Small intestine (tissue), 16 donors: Measurements from ENCODE around the gene DNMT3L. TPM values are rescaled to one million over a fixed set of nuclear protein-coding genes. Genes with fewer than 3 reads are reported as not detected.

Experiments used
- DNase-seq, 2 donors: peaks; one replicate each; pipeline versions ENCODE4 v3.0.0 to v3.0.0-alpha.2; 2013
- FAIRE-seq: peaks from 2 replicates; lab custom pipeline; 2012; peaks lifted over from hg19 to GRCh38; lab: Jason Lieb, UNC
- H3K27ac ChIP-seq, 3 donors: one replicate each; pipeline ENCODE4 v1.5.1; 2013; ENCODE audit warnings: low read length in 2 of 3, mild to moderate bottlenecking in 2 of 3, control low read depth in 1 of 3, inconsistent platforms in 1 of 3, low read depth in 1 of 3, moderate library complexity in 1 of 3
- H3K27me3 ChIP-seq, 3 donors: one replicate each; pipeline ENCODE4 v1.6.1; 2013; ENCODE audit warnings: low read length in 3 of 3, inconsistent platforms in 1 of 3; ENCODE audit not compliant: control insufficient read depth in 3 of 3, insufficient read depth in 3 of 3
- H3K36me3 ChIP-seq, 3 donors: one replicate each; pipeline ENCODE4 v1.6.1; 2013; ENCODE audit warnings: low read length in 3 of 3, inconsistent platforms in 1 of 3, low read depth in 1 of 3, mild to moderate bottlenecking in 1 of 3, moderate library complexity in 1 of 3; ENCODE audit not compliant: control insufficient read depth in 3 of 3, insufficient read depth in 2 of 3
- H3K4me1 ChIP-seq, 3 donors: one replicate each; pipeline ENCODE4 v1.6.1; 2013; ENCODE audit warnings: low read length in 2 of 3, inconsistent platforms in 1 of 3, low read depth in 1 of 3, mild to moderate bottlenecking in 1 of 3, moderate library complexity in 1 of 3; ENCODE audit not compliant: control insufficient read depth in 3 of 3, insufficient read depth in 2 of 3
- H3K4me3 ChIP-seq, 3 donors: one replicate each; pipeline ENCODE4 v1.5.1; 2013; ENCODE audit warnings: low read length in 3 of 3, control low read depth in 1 of 3, inconsistent platforms in 1 of 3, low read depth in 1 of 3, mild to moderate bottlenecking in 1 of 3, moderate library complexity in 1 of 3
- H3K9me3 ChIP-seq, 2 donors: one replicate each; pipeline ENCODE4 v1.6.1; 2013; ENCODE audit warnings: low read depth in 1 of 2, low read length in 1 of 2; ENCODE audit not compliant: control insufficient read depth in 2 of 2, insufficient read depth in 1 of 2
- WGBS, 3 donors: extraction: QIAGEN DNeasy Blood & Tissue Kit; methylation state at CpG; one replicate each; pipeline ENCODE4 v1.1.7; 2013; 5-methylcytosine and 5-hydroxymethylcytosine counted together
- long read RNA-seq, 10 donors: transcript quantifications; one replicate each; lab custom pipeline, GENCODE V29; 2026
- polyA plus RNA-seq, 4 donors: library from polyadenylated mRNA; stranded (reverse) in 3 of 4; unstranded in 1 of 4; fragments of 200-250 nt in 3 of 4; fragments of 120-200 nt in 1 of 4; gene quantifications; one replicate each; pipeline versions ENCODE4 v1.2.1 to v1.2.3, GENCODE V29; 2013
- donor health status: healthy with polysubstance abuse.
- donor health status: control.
- donor health status: control.
- donor health status: Bipolar disorder and iron deficiency.
- donor health status: healthy.

Gene DNMT3L
- polyA plus RNA-seq, result under 1 TPM in 1 of 4 donors, not detected in 3; 0.07 TPM
- long read RNA-seq, donor 1, result 0 reads
- long read RNA-seq, donor 2, result 0 reads
- long read RNA-seq, donor 3, result 0 reads
- long read RNA-seq, donor 4, result 0 reads
- long read RNA-seq, donor 5, result 0 reads
- long read RNA-seq, donor 6, result 0 reads
- long read RNA-seq, donor 7, result 0 reads
- long read RNA-seq, donor 8, result 0 reads
- long read RNA-seq, donor 9, result 0 reads
- long read RNA-seq, donor 10, result 0 reads

DNA sequence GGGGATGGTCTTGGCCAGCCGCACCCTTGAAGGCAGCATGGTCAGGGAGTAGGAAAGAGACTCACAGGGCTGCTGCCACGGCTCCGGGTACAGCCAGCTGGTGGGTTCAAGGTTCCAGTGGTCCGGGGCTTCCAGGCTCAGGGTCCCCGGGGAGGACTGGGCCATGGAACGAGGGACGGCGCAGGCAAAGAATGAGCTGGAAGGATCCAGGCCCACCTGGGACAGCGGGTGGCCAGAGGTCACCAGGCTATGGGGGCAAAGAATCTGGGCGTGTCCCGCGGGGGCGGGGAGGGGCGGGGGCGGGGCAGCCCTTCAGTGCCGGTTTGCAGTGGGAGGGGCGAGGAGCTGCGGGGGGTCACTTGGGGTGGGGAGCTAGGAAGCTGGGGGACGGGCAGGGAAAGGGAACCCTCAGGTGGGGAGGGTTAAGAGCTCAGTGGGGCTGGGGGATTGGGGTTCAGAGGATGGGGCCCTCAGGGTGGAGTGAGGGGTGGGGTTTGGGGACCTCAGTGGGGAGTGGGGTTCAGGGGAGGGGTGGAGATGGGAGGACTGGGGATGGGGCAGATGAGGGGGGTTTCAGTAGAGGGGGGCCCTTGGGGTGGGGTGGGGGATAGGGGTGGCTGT lies at the start of gene DNMT3L:
TSS of gene DNMT3L (minus strand) at position 223 of the 621 bp plus-strand sequence. CDS start 638 bp downstream, outside the sequence.
- DNase-seq (no peak), FAIRE-seq (no peak)
- Histone ChIP-seq H3K27me3 (no peaks in the 10 kb centered on the region), H3K27ac (no peak within 1 kb of the TSS), H3K36me3 (no peaks in the 10 kb centered on the region), H3K9me3 (peaks cover 0 to 8% of the 10 kb centered on the region in 2 donors), H3K4me3 (no peak within 1 kb of the TSS), H3K4me1 (no peaks in the 10 kb centered on the region)
- WGBS, 3 donors, result 32 to 64% (median 48%) methylated on average over 15 to 19 of the region's 19 CpGs

DNA sequence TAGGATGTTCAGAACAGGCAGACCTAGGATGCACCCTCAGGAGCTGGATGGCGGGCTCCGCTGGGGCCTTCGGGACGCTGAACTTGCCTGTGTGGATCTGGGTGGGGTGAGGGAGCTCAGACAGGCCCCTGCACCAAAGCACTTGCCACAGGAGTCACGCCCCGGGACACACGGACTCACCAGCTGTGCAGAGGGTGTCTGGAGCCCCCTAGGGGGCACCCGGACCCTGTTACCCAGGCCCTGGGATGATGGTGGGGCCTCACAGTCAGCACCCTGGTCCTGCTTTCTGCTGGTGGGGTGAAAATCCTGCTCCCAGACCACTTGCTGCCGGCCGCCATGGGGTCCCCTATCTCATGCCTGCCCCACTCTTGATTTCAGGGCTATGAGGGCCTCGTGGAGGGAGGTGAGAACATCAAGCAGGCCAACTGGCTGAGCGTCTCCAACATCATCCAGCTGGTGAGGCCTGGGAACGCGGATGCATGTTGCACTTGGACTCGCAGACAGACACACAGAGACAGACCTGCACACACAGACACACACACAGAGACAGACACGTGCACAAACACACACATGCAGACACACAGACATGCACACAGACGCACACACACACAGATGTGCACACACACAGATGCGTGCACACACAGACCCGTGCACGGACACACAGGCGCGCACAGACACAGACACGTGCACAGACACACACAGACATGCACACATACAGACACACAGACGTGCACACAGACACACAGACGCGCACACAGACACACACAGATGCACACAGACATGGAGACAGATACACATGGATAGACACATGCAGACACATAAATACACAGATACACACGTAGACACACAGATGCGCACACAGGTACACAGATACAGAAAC lies 49.2 kb upstream of the DNMT3L start:
- 91 to 92% (median 92%) methylated on average over 27 to 28 of the region's 28 CpGs for WGBS, 3 donors
- H3K4me3 ChIP-seq, result no peak overlapping the region
- FAIRE-seq, result no peak

DNA sequence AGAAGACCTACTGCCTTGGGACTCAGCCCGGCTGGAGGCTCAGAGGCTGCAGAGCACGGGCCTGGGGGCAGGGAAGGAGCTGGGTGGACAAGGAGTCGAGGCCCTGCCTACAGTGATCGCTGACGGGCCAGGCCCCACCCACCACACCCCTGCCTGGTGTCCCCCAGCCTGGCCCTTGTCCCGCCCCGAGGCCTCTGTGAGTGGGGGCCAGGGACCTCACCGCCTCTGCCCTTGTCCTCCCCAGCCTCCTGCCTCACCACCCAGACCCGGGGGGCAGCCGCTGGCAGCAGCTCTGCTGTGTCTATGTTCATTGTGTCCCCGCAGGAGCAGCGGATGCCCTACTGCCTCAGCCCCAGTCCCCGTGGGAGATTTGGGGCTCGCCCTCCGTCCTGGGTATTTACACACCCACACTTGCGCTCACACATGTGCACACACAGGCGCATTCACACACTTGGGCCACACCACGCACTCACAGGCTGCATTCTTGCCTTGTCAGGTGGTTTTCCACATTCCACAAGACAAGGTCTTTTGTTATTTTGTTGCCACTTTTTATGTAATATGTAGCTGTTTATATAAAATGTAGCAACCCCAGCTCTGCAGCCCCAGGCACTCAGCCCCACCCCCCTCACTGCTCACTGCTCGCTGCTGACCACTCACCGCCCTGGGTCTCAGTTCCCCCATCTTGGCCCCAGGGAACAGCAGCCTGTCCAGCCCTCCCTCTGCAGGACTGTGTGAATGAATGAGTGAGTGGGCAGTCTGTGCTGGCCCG lies 45.4 kb upstream of the DNMT3L start:
- Histone ChIP-seq H3K36me3 (peaks cover 11 to 81% (median 12%) of the 10 kb centered on the region in 3 donors), H3K27ac (no peak overlapping the region)
- FAIRE-seq, result no peak

More for the DNA sequence above, 49.2 kb upstream of the DNMT3L start:
- Histone ChIP-seq H3K27ac (no peak overlapping the region), H3K4me1 (peaks cover 0 to 7% (median 0%) of the 10 kb centered on the region in 3 donors), H3K9me3 (no peaks in the 10 kb centered on the region), H3K36me3 (peaks cover 22 to 99% (median 23%) of the 10 kb centered on the region in 3 donors), H3K27me3 (no peaks in the 10 kb centered on the region)
- DNase-seq, result no peak

DNA sequence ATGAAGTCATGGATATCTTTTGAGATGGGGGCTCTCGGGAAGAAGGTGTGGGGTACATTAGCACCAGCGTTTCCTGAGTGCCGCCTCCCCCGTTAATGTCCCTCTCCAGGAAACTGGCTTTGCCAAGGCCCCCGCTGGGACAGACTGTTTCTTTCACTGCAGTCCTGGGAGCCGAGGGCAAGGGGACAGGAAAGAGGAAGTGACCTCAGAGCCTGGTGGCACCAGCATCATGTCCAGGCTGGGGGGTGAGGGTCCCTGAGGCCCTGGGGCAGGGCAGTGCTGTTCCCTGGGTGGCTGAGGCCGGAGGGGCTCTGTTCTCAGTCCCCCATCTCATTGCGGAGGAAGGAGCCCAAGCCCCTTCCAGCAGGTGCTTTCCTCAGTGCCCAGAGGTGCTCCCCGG lies 44.0 kb upstream of the DNMT3L start:
- Histone ChIP-seq H3K27ac (no peak overlapping the region), H3K4me1 (peaks cover 10 to 45% (median 11%) of the 10 kb centered on the region in 3 donors)

More for the DNA sequence above, 45.4 kb upstream of the DNMT3L start:
- 86 to 93% (median 90%) methylated on average over 16 to 21 of the region's 21 CpGs for WGBS, 3 donors
- Histone ChIP-seq H3K4me3 (no peak overlapping the region), H3K4me1 (peaks cover 8 to 37% (median 11%) of the 10 kb centered on the region in 3 donors), H3K27me3 (no peaks in the 10 kb centered on the region), H3K9me3 (no peaks in the 10 kb centered on the region)
- DNase-seq, result no peak

DNA sequence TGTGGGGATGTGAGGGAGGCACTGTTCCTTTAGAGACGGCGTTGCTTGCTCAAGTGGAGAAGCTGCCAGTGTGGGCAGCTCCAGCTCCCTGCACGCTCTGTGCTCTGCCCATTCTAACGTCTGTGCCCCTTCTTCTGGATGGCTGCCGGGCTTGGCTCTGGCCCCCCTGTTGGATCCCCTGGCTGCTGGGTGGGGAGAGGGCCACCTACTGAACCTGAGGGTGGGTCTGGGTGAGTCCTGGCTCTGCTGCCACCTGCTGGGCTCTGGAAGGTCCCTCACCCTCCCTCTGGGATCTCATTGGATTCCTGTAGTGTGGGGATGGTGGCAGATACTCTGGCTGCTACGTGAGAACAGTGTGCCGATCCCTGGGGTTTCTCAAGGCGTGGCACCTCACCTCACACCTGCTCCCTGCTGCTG lies 43.2 kb upstream of the DNMT3L start:
- peaks cover 2 to 66% (median 5%) of the 10 kb centered on the region in 3 donors for H3K36me3 ChIP-seq
- 43 to 54% (median 53%) methylated on average over 8 of the region's 8 CpGs for WGBS, 3 donors
- no peak overlapping the region for H3K4me3 ChIP-seq
- peak; percentile 60 to 79 for DNase-seq
- H3K27me3 ChIP-seq, result no peaks in the 10 kb centered on the region
- H3K27ac ChIP-seq, result peak overlapping the region; percentile 17 to 95 (median 84)
- FAIRE-seq, result no peak
- no peaks in the 10 kb centered on the region for H3K9me3 ChIP-seq
- H3K4me1 ChIP-seq, result peaks cover 10 to 45% (median 11%) of the 10 kb centered on the region in 3 donors

More for the DNA sequence above, 44.0 kb upstream of the DNMT3L start:
- peaks cover 2 to 74% (median 5%) of the 10 kb centered on the region in 3 donors for H3K36me3 ChIP-seq
- WGBS, 3 donors, result 78 to 85% (median 83%) methylated on average over 8 to 9 of the region's 9 CpGs
- H3K9me3 ChIP-seq, result no peaks in the 10 kb centered on the region
- no peaks in the 10 kb centered on the region for H3K27me3 ChIP-seq
- H3K4me3 ChIP-seq, result no peak overlapping the region
- DNase-seq, result no peak
- no peak for FAIRE-seq

DNA sequence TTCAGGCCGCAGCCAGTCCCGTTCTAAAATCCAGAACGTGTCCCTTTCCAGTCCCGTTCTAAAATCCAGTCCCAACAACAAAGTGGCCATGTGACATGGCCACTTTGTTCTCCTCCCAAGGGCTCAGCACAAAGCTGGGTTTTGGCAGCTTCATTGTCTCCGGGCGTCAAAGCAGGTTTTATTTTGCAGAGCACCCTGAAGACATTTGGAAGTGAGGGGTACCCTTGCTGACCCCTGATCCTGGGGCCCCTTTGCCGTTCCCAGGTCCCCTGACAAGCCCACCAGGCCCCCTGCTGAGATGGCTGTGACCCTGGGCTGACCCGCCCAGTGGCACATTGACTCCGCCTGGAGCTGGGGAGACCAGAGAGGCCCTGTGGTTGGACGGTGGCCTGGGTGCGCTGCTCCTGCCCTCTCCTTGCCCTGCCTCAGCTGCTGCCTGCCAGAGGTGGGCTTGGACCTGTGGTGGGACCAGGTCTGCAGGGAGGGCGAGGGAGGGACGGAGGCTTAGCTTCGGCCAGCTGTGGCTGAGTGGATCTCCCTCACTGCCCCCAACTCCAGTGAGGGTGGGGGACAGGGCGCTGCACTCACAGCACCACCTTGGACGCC lies 42.4 kb upstream of the DNMT3L start:
- peak; percentile 22 to 39 for DNase-seq
- Histone ChIP-seq H3K27me3 (no peaks in the 10 kb centered on the region), H3K4me3 (no peak overlapping the region), H3K36me3 (peaks cover 2 to 58% (median 5%) of the 10 kb centered on the region in 3 donors), H3K9me3 (no peaks in the 10 kb centered on the region), H3K4me1 (peaks cover 10 to 50% (median 11%) of the 10 kb centered on the region in 3 donors), H3K27ac (peak overlapping the region; percentile 83 to 95 (median 84))
- 48 to 65% (median 50%) methylated on average over 14 to 16 of the region's 16 CpGs for WGBS, 3 donors
- FAIRE-seq, result no peak

DNA sequence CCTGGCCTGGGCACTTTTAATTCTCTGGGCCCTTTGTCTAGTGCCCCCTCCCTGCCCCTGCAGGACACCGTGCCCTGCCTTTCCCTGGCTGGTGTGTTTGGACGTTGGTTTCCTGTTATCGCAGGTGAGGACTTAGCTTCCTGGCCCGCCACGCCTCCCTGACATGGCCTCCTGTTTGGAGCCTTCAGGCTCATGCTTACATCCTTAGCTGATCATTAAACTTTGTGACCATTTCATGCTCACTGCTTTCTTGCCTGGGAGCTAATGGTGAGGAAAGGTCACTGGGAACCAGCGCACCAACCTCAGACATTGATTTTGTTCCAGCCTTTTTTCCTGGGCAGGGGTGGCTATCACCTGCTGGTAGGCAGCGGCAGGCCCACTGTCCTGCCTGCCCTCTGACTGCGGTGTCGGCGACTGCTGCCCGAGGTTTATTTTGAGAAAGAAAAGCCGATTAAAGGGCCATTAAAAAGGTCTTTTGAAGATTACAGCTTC lies 41.8 kb upstream of the DNMT3L start:
- WGBS, 3 donors, result 21 to 55% (median 25%) methylated on average over 12 of the region's 12 CpGs
- FAIRE-seq, result no peak
- no peaks in the 10 kb centered on the region for H3K9me3 ChIP-seq
- DNase-seq, result peak; percentile 93 to 97
- H3K27me3 ChIP-seq, result no peaks in the 10 kb centered on the region
- no peak overlapping the region for H3K4me3 ChIP-seq
- H3K36me3 ChIP-seq, result peaks cover 2 to 52% (median 5%) of the 10 kb centered on the region in 3 donors
- peaks cover 10 to 52% (median 11%) of the 10 kb centered on the region in 3 donors for H3K4me1 ChIP-seq
- peak overlapping the region; percentile 83 to 95 (median 84) for H3K27ac ChIP-seq
